GM18520 (cell line): Measurements from ENCODE around the gene CC2D1A.

ENCODE experiments used
- ATAC-seq: cut with Tn5 transposase; IDR thresholded peaks from one replicate; pipeline ENCODE4 v1.9.1; 2021; ENCODE audit not compliant: unreplicated experiment

CC2D1A gene

GRCh38 chr19:13876834-13877233 lies 29.2 kb upstream of the CC2D1A start, which contains the start of gene NANOS3:
Gene NANOS3, plus strand, starts transcription at chr19:13877134. Its CDS starts 115 bp downstream, at chr19:13877249.
- ATAC-seq, result no peak

GRCh38 chr19:13877303-13877702 lies 28.7 kb upstream of the CC2D1A start:
- ATAC-seq, result no peak

- ATAC-seq, result peak; percentile 95
Observed at GRCh38 chr19:13880059-13881043, 25.6 kb upstream of the CC2D1A start.

- ATAC-seq, result no peak
Observed at GRCh38 chr19:13881251-13881691, 24.7 kb upstream of the CC2D1A start.

GRCh38 chr19:13881692-13882418 lies 24.1 kb upstream of the CC2D1A start:
- ATAC-seq, result no peak

- no peak for ATAC-seq
Observed at GRCh38 chr19:13882419-13882795, 23.6 kb upstream of the CC2D1A start.

- ATAC-seq, result no peak
Observed at GRCh38 chr19:13882836-13883235, 23.2 kb upstream of the CC2D1A start.

GRCh38 chr19:13883516-13884064 lies 22.4 kb upstream of the CC2D1A start:
- ATAC-seq, result no peak

GRCh38 chr19:13884726-13885591 lies 21.0 kb upstream of the CC2D1A start:
- ATAC-seq, result no peak

- ATAC-seq, result no peak
Observed at GRCh38 chr19:13885826-13886365, 20.1 kb upstream of the CC2D1A start.

GRCh38 chr19:13887018-13887436 lies 19.0 kb upstream of the CC2D1A start:
- ATAC-seq, result no peak

- ATAC-seq, result no peak
Observed at GRCh38 chr19:13887517-13887916, 18.5 kb upstream of the CC2D1A start.

GRCh38 chr19:13888281-13888680 lies 17.7 kb upstream of the CC2D1A start:
- no peak for ATAC-seq

- ATAC-seq, result no peak
Observed at GRCh38 chr19:13890136-13890535, 15.9 kb upstream of the CC2D1A start.

GRCh38 chr19:13892870-13893269 lies 13.1 kb upstream of the CC2D1A start:
- no peak for ATAC-seq

- ATAC-seq, result no peak
Observed at GRCh38 chr19:13894552-13894951, 11.4 kb upstream of the CC2D1A start.

GRCh38 chr19:13896227-13896626 lies 9.8 kb upstream of the CC2D1A start:
- no peak for ATAC-seq

- no peak for ATAC-seq
Observed at GRCh38 chr19:13899393-13899792, 6.6 kb upstream of the CC2D1A start.

- ATAC-seq, result no peak
Observed at GRCh38 chr19:13899912-13900584, 6.0 kb upstream of the CC2D1A start.
